Measurements from ENCODE around the gene MAP2K5.

MAP2K5 gene

GRCh38 chr15:67542420-67543347 lies at the start of gene MAP2K5:
TSS of gene MAP2K5 (plus strand) at chr15:67542703. CDS start at chr15:67543336, 633 bp downstream.
- DNase-seq = peak; percentile 37

- DNase-seq = no peak
Measured at GRCh38 chr15:67495585-67495984, 46.9 kb upstream of the MAP2K5 start.

- DNase-seq = no peak
Measured at GRCh38 chr15:67501177-67501835, 41.2 kb upstream of the MAP2K5 start.

GRCh38 chr15:67501836-67502461 lies 40.6 kb upstream of the MAP2K5 start:
- DNase-seq = no peak

GRCh38 chr15:67504056-67504455 lies 38.4 kb upstream of the MAP2K5 start:
- no peak for DNase-seq

GRCh38 chr15:67504796-67505195 lies 37.7 kb upstream of the MAP2K5 start:
- DNase-seq = no peak

GRCh38 chr15:67505675-67506572 lies 36.6 kb upstream of the MAP2K5 start:
- DNase-seq = no peak

GRCh38 chr15:67506775-67507747 lies 35.4 kb upstream of the MAP2K5 start:
- DNase-seq = no peak

- no peak for DNase-seq
Measured at GRCh38 chr15:67508407-67508806, 34.1 kb upstream of the MAP2K5 start.

- DNase-seq = no peak
Measured at GRCh38 chr15:67509918-67510317, 32.6 kb upstream of the MAP2K5 start.

- DNase-seq = no peak
Measured at GRCh38 chr15:67510597-67511190, 31.8 kb upstream of the MAP2K5 start.

- DNase-seq = no peak
Measured at GRCh38 chr15:67511606-67512005, 30.9 kb upstream of the MAP2K5 start.

GRCh38 chr15:67512140-67512539 lies 30.4 kb upstream of the MAP2K5 start:
- no peak for DNase-seq

GRCh38 chr15:67512933-67513714 lies 29.4 kb upstream of the MAP2K5 start:
- DNase-seq = no peak

GRCh38 chr15:67515090-67515489 lies 27.4 kb upstream of the MAP2K5 start:
- DNase-seq = no peak

- DNase-seq = no peak
Measured at GRCh38 chr15:67515557-67515956, 26.9 kb upstream of the MAP2K5 start.

- no peak for DNase-seq
Measured at GRCh38 chr15:67520321-67521028, 22.0 kb upstream of the MAP2K5 start.

- DNase-seq = peak; percentile 85
Measured at GRCh38 chr15:67521029-67521782, 21.3 kb upstream of the MAP2K5 start, which contains the start of gene C15orf61. TSS of gene C15orf61 (plus strand) at chr15:67521131. CDS start at chr15:67521249, 118 bp downstream.
